HepG2 (cell line): ENCODE measurements around the gene TRDMT1. TPM values are rescaled to one million over a fixed set of nuclear protein-coding genes. Genes with fewer than 3 reads are reported as not detected.

Experiments used
- ATAC-seq: fragments of 200-7000 bp; cut with Tn5 transposase; 3 replicates; pipeline ENCODE4 v1.9.1; 2020; ENCODE audit warnings: mild to moderate bottlenecking, moderate library complexity
- BruUV-seq: library from RNA; stranded (reverse); fragments of 400-500 nt; replicated peaks from 2 replicates; lab custom pipeline; 2021; lab: Mats Ljungman, UMichigan
- CTCF ChIA-PET: fragments of 300-600 bp; formaldehyde crosslinking; extraction: SDS; loops from one replicate; lab custom pipeline; 2021; ENCODE audit warnings: low total read pairs, inconsistent platforms, low intra/inter-chr PET ratio; lab: Yijun Ruan, JAX
- POLR2A ChIA-PET: fragments of 350-600 bp; sonication (Branson Sonifier 250); formaldehyde crosslinking; loops from one replicate; lab custom pipeline; 2020; ENCODE audit warnings: antibody characterized with exemption, inconsistent platforms; lab: Yijun Ruan, JAX
- DNase-seq: peaks from one replicate; pipeline ENCODE4 v3.0.0-alpha.2; 2015; ENCODE audit warnings: low spot score
- FAIRE-seq: peaks from 3 replicates; lab custom pipeline; 2011; peaks lifted over from hg19 to GRCh38; lab: Jason Lieb, UNC
- H2AFZ ChIP-seq: one replicate; pipeline ENCODE4 v1.6.1; 2011; ENCODE audit warnings: low read length, inconsistent platforms
- H3K27ac ChIP-seq: fragments of 300-600 bp; 3 replicates; pipeline ENCODE4 v1.8.0; 2011; ENCODE audit warnings: mixed run types, mild to moderate bottlenecking, mixed read lengths, low read length, inconsistent platforms; ENCODE audit not compliant: insufficient read depth; ENCODE audit errors: extremely low read length
- H3K27me3 ChIP-seq, 2 experiments: fragments of 200-600 bp in 1 of 2; 2 replicates in 1 of 2; 3 replicates in 1 of 2; pipeline versions ENCODE4 v1.6.0 to v1.8.0; 2011; ENCODE audit warnings: low read length in 2 of 2, mild to moderate bottlenecking in 2 of 2, moderate library complexity in 2 of 2, inconsistent platforms in 1 of 2; ENCODE audit not compliant: insufficient read depth in 2 of 2, control insufficient read depth in 1 of 2
- H3K36me3 ChIP-seq, 2 experiments: fragments of 200-600 bp in 1 of 2; replicated peaks in 1 of 2; 2 replicates in 1 of 2; 3 replicates in 1 of 2; pipeline versions ENCODE4 v1.5.1 to v1.8.0; 2011; ENCODE audit warnings: low read length in 2 of 2, inconsistent platforms in 1 of 2; ENCODE audit not compliant: insufficient read depth in 2 of 2, control insufficient read depth in 1 of 2
- H3K4me1 ChIP-seq: 2 replicates; pipeline ENCODE4 v1.5.1; 2012; ENCODE audit warnings: low read length, inconsistent platforms; ENCODE audit not compliant: insufficient read depth
- H3K4me2 ChIP-seq: 2 replicates; pipeline ENCODE4 v1.6.0; 2011; ENCODE audit warnings: low read depth, low read length, inconsistent platforms
- H3K4me3 ChIP-seq, 3 experiments: fragments of 200-600 bp in 1 of 3; sonication (generic), shearing (Covaris generic) in 1 of 3; replicated peaks in 1 of 3; 2 replicates each; pipeline ENCODE4 v1.5.1; 2011 to 2016; ENCODE audit warnings: low read length in 3 of 3, inconsistent platforms in 2 of 3, low read depth in 2 of 3, mild to moderate bottlenecking in 2 of 3, control low read depth in 1 of 3, mixed read lengths in 1 of 3; ENCODE audit not compliant: insufficient read depth in 1 of 3
- H3K79me2 ChIP-seq: one replicate; pipeline ENCODE4 v1.6.1; 2011; ENCODE audit warnings: low read length, inconsistent platforms; ENCODE audit not compliant: insufficient read depth
- H3K9ac ChIP-seq: 2 replicates; pipeline ENCODE4 v1.6.0; 2011; ENCODE audit warnings: mild to moderate bottlenecking, low read depth, low read length, inconsistent platforms; ENCODE audit not compliant: insufficient read depth
- H3K9me3 ChIP-seq: 2 replicates; pipeline ENCODE4 v1.5.1; 2012; ENCODE audit warnings: mild to moderate bottlenecking, low read length
- H4K20me1 ChIP-seq: 2 replicates; pipeline ENCODE4 v1.6.0; 2011; ENCODE audit warnings: inconsistent platforms, mild to moderate bottlenecking, low read length, moderate library complexity; ENCODE audit not compliant: insufficient read depth
- EED ChIP-seq: sonication (generic); formaldehyde crosslinking; IDR thresholded peaks from 2 replicates; pipeline ENCODE4 v1.5.0; 2020; ENCODE audit warnings: mild to moderate bottlenecking, missing genetic modification reagents
- ETV6 ChIP-seq: sonication (generic); formaldehyde crosslinking; conservative IDR thresholded peaks from 2 replicates; pipeline ENCODE4 v1.4.0; 2020; ENCODE audit warnings: missing genetic modification reagents
- EZH2 ChIP-seq: conservative IDR thresholded peaks from 2 replicates; pipeline ENCODE4 v1.6.1; 2012; ENCODE audit warnings: mild to moderate bottlenecking, low read depth, low read length, moderate library complexity
- HDAC2 ChIP-seq: sonication (generic); formaldehyde crosslinking; IDR thresholded peaks from 2 replicates; pipeline ENCODE4 v1.4.0; 2020; ENCODE audit warnings: missing genetic modification reagents
- IKZF1 ChIP-seq: fragments of 450-650 bp; IDR thresholded peaks from 2 replicates; pipeline ENCODE4 v1.7.1; 2016
- ISX ChIP-seq: sonication (generic); formaldehyde crosslinking; conservative IDR thresholded peaks from 2 replicates; pipeline ENCODE4 v1.5.0; 2020; ENCODE audit warnings: missing genetic modification reagents
- MED8 ChIP-seq: sonication (generic); formaldehyde crosslinking; IDR thresholded peaks from 2 replicates; pipeline ENCODE4 v1.8.1; 2023; ENCODE audit warnings: mild to moderate bottlenecking, missing genetic modification reagents; ENCODE audit not compliant: insufficient replicate concordance
- MYNN ChIP-seq: sonication (generic); formaldehyde crosslinking; IDR thresholded peaks from 2 replicates; pipeline ENCODE4 v1.4.0; 2020; ENCODE audit warnings: mild to moderate bottlenecking, low read depth, missing genetic modification reagents
- NR1H2 ChIP-seq: sonication (generic); formaldehyde crosslinking; IDR thresholded peaks from 2 replicates; pipeline ENCODE4 v1.8.1; 2022; ENCODE audit warnings: low read depth, missing genetic modification reagents, borderline replicate concordance
- ZNF317 ChIP-seq: sonication (generic); formaldehyde crosslinking; IDR thresholded peaks from 2 replicates; pipeline ENCODE4 v1.5.0; 2020; ENCODE audit warnings: mild to moderate bottlenecking, missing genetic modification reagents
- ZNF383 ChIP-seq: sonication (generic); formaldehyde crosslinking; IDR thresholded peaks from 2 replicates; pipeline ENCODE4 v1.4.0; 2020; ENCODE audit warnings: missing genetic modification reagents, mild to moderate bottlenecking, borderline replicate concordance
- WGBS: methylation state at CpG from one replicate; pipeline ENCODE4 v1.1.6; 2017; ENCODE audit warnings: low lambda C conversion rate; 5-methylcytosine and 5-hydroxymethylcytosine counted together
- in situ Hi-C: cut with HindIII; loops from 2 replicates; pipeline ENCODE4 v1.10.0; 2017; ENCODE audit warnings: low pct_unique_long_range_greater_than_20kb; ENCODE audit not compliant: extremely low pct_ligation_motif_present
- intact Hi-C: fragments of 100-400 bp; cut with micrococcal nuclease; formaldehyde crosslinking; loops from one replicate; pipeline ENCODE4 v1.10.0; 2022; ENCODE audit not compliant: unreplicated experiment
- polyA plus RNA-seq, 8 experiments: library from polyadenylated mRNA; depleted of rRNA in 3 of 8; stranded (reverse) in 7 of 8; unstranded in 1 of 8; fragments of >200 nt; fragmentation: Illumina TruSeq in 4 of 8; extraction: Trizol in 4 of 8; gene quantifications; 2 replicates each; pipeline versions ENCODE4 v1.2.1 to v1.2.3, GENCODE V29; 2011 to 2016; ENCODE audit warnings: low read depth in 4 of 8, missing spikeins in 1 of 8, mixed read lengths in 1 of 8; ENCODE audit not compliant: insufficient read depth in 1 of 8
- total RNA-seq, 5 experiments: library from RNA; depleted of rRNA; stranded (reverse); fragments of >200 nt; fragmentation: Illumina TruSeq; extraction: Trizol; gene quantifications; 2 replicates each; pipeline ENCODE4 v1.2.3, GENCODE V29; 2016; ENCODE audit warnings: low read depth in 1 of 5
- TF ChIP-seq, protein P1 (sequence below): sonication (generic); formaldehyde crosslinking; IDR thresholded peaks from 2 replicates; pipeline ENCODE4 v1.4.0; 2020; ENCODE audit warnings: mild to moderate bottlenecking, missing genetic modification reagents
- TF ChIP-seq, protein P2 (sequence below): sonication (generic); formaldehyde crosslinking; IDR thresholded peaks from 2 replicates; pipeline ENCODE4 v1.5.1; 2020; ENCODE audit warnings: missing genetic modification reagents, mild to moderate bottlenecking, borderline replicate concordance
- TF ChIP-seq, protein P3 (sequence below): sonication (generic); formaldehyde crosslinking; IDR thresholded peaks from 2 replicates; pipeline ENCODE4 v1.4.0; 2020; ENCODE audit warnings: missing genetic modification reagents
- TF ChIP-seq, protein P4 (sequence below): IDR thresholded peaks from 2 replicates; pipeline ENCODE4 v1.6.1; 2012; ENCODE audit warnings: inconsistent platforms

TRDMT1 gene
- total and polyA plus RNA-seq, 2 of the 13 experiments (the other 11 are each of a cell fraction or from before 2014, with no cell fraction given) = 2.0 to 3.0 TPM

DNA sequence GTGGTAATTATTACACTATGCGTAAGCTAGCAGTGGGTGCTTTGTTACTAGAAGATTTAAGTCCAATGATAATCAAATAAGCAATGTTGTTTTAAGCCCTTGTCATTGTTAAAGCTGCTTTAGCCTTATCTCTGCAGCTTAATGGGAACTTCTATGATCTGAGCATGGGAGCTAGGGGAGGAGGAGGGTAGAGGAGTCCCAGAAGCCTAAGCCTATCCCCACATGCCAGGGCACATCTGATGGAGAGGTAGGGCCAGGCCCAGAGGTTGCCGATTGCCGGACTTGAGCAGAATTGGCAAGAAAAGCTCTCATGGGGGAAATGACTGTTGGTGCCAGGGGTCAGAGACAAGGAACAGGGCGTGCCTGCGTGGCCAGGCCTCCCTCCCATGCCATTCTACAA lies 85.3 kb downstream of the TRDMT1 start:
- intact Hi-C loops = no loop called here
- DNase-seq = no peak
- no peak overlapping the region for H3K4me2 ChIP-seq
- H3K9me3 ChIP-seq = no peaks in the 10 kb centered on the region
- no peak for TF ChIP-seq MED8
- no peak for TF ChIP-seq ISX
- no peak for TF ChIP-seq MYNN (CRISPR knock-in tag)
- TF ChIP-seq, protein P1, sequence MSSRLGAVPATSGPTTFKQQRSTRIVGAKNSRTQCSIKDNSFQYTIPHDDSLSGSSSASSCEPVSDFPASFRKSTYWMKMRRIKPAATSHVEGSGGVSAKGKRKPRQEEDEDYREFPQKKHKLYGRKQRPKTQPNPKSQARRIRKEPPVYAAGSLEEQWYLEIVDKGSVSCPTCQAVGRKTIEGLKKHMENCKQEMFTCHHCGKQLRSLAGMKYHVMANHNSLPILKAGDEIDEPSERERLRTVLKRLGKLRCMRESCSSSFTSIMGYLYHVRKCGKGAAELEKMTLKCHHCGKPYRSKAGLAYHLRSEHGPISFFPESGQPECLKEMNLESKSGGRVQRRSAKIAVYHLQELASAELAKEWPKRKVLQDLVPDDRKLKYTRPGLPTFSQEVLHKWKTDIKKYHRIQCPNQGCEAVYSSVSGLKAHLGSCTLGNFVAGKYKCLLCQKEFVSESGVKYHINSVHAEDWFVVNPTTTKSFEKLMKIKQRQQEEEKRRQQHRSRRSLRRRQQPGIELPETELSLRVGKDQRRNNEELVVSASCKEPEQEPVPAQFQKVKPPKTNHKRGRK = no peak
- no peak for ATAC-seq
- peaks cover 22% of the 10 kb centered on the region for H3K4me1 ChIP-seq
- H4K20me1 ChIP-seq = no peaks in the 10 kb centered on the region
- no peak overlapping the region for H3K4me3 ChIP-seq
- FAIRE-seq = no peak
- in situ Hi-C loops = no loop called here
- H3K9ac ChIP-seq = no peak overlapping the region
- 60% methylated on average over 5 of the region's 5 CpGs for WGBS
- no peaks in the 10 kb centered on the region for H3K79me2 ChIP-seq
- H3K36me3 ChIP-seq = no peaks in the 10 kb centered on the region
- H2AFZ ChIP-seq = no peak overlapping the region
- POLR2A ChIA-PET = no interaction called here
- no peaks in the 10 kb centered on the region for H3K27me3 ChIP-seq
- CTCF ChIA-PET = no interaction called here
- BruUV-seq = no TSS peak
- H3K27ac ChIP-seq = no peak overlapping the region

DNA sequence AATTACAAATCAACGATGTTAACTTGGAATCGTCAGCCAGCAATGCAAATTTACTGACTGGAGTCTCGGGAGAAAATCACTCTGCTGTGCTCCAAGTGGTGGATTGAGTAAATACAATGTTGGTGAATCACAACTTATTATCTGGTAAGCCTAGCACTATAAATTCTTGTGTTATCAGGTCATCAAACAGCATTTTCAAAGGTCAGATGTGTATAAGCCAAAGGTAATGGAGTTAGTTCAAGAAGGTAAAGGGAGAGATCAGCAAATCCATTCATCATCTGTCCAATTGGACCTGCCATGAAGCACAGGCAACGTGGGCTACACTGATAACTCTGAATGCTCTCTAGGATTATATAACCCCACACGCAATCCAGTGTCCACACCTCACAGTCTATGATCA lies 85.8 kb downstream of the TRDMT1 start:
- BruUV-seq = no TSS peak
- FAIRE-seq (no peak), ATAC-seq (no peak), DNase-seq (no peak)
- Histone ChIP-seq H4K20me1 (no peaks in the 10 kb centered on the region), H3K4me1 (peaks cover 22% of the 10 kb centered on the region), H3K4me3 (no peak overlapping the region), H3K4me2 (no peak overlapping the region), H3K79me2 (no peaks in the 10 kb centered on the region), H2AFZ (no peak overlapping the region), H3K9ac (no peak overlapping the region), H3K27me3 (no peaks in the 10 kb centered on the region), H3K27ac (no peak overlapping the region), H3K36me3 (no peaks in the 10 kb centered on the region), H3K9me3 (no peaks in the 10 kb centered on the region)
- intact Hi-C loops (no loop called here), in situ Hi-C loops (no loop called here)
- ChIA-PET POLR2A (no interaction called here), CTCF (no interaction called here)
- 11% methylated on average over 5 of the region's 5 CpGs for WGBS
- TF ChIP-seq NR1H2 (no peak), EZH2 (no peak), ETV6 (no peak), ZNF383 (no peak), HDAC2 (CRISPR knock-in tag) (no peak), ZNF317 (no peak), IKZF1 (no peak), EED (no peak)
- TF ChIP-seq, protein P2, sequence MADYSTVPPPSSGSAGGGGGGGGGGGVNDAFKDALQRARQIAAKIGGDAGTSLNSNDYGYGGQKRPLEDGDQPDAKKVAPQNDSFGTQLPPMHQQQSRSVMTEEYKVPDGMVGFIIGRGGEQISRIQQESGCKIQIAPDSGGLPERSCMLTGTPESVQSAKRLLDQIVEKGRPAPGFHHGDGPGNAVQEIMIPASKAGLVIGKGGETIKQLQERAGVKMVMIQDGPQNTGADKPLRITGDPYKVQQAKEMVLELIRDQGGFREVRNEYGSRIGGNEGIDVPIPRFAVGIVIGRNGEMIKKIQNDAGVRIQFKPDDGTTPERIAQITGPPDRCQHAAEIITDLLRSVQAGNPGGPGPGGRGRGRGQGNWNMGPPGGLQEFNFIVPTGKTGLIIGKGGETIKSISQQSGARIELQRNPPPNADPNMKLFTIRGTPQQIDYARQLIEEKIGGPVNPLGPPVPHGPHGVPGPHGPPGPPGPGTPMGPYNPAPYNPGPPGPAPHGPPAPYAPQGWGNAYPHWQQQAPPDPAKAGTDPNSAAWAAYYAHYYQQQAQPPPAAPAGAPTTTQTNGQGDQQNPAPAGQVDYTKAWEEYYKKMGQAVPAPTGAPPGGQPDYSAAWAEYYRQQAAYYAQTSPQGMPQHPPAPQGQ (CRISPR knock-in tag) = no peak
- TF ChIP-seq, protein P3, sequence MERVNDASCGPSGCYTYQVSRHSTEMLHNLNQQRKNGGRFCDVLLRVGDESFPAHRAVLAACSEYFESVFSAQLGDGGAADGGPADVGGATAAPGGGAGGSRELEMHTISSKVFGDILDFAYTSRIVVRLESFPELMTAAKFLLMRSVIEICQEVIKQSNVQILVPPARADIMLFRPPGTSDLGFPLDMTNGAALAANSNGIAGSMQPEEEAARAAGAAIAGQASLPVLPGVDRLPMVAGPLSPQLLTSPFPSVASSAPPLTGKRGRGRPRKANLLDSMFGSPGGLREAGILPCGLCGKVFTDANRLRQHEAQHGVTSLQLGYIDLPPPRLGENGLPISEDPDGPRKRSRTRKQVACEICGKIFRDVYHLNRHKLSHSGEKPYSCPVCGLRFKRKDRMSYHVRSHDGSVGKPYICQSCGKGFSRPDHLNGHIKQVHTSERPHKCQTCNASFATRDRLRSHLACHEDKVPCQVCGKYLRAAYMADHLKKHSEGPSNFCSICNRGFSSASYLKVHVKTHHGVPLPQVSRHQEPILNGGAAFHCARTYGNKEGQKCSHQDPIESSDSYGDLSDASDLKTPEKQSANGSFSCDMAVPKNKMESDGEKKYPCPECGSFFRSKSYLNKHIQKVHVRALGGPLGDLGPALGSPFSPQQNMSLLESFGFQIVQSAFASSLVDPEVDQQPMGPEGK (CRISPR knock-in tag) = no peak
- TF ChIP-seq, protein P4, sequence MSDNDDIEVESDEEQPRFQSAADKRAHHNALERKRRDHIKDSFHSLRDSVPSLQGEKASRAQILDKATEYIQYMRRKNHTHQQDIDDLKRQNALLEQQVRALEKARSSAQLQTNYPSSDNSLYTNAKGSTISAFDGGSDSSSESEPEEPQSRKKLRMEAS = no peak
